HepG2 (cell line): Measurements from ENCODE around the gene DHRS4L2. TPM values are rescaled to one million over a fixed set of nuclear protein-coding genes. Genes with fewer than 3 reads are reported as not detected.

ENCODE experiments used
- AHDC1 ChIP-seq: sonication (generic); formaldehyde crosslinking; IDR thresholded peaks from 2 replicates; pipeline ENCODE4 v1.5.1; 2020; ENCODE audit warnings: mild to moderate bottlenecking, missing genetic modification reagents, borderline replicate concordance
- BCL3 ChIP-seq: sonication (generic); formaldehyde crosslinking; IDR thresholded peaks from 2 replicates; pipeline ENCODE4 v1.5.1; 2020; ENCODE audit warnings: mild to moderate bottlenecking, missing genetic modification reagents, moderate library complexity
- BORCS8-MEF2B ChIP-seq: sonication (generic); formaldehyde crosslinking; IDR thresholded peaks from 2 replicates; pipeline ENCODE4 v1.8.0; 2022; ENCODE audit warnings: mild to moderate bottlenecking, missing genetic modification reagents
- ELK4 ChIP-seq: sonication (generic); formaldehyde crosslinking; IDR thresholded peaks from 2 replicates; pipeline ENCODE4 v1.9.0; 2021; ENCODE audit warnings: missing genetic modification reagents, borderline replicate concordance
- FOXK2 ChIP-seq: fragments of 450-650 bp; IDR thresholded peaks from 2 replicates; pipeline ENCODE4 v1.6.1; 2016
- HNF1A ChIP-seq, 2 experiments: sonication (generic) in 1 of 2; formaldehyde crosslinking in 1 of 2; IDR thresholded peaks; 2 replicates each; pipeline versions ENCODE4 v1.4.0 to v1.6.1; 2016 to 2020; ENCODE audit warnings: borderline replicate concordance in 1 of 2, low read depth in 1 of 2, mild to moderate bottlenecking in 1 of 2, missing genetic modification reagents in 1 of 2
- PHF21A ChIP-seq: sonication (generic); formaldehyde crosslinking; IDR thresholded peaks from 2 replicates; pipeline ENCODE4 v1.5.0; 2020; ENCODE audit warnings: mild to moderate bottlenecking, missing genetic modification reagents
- ZNF276 ChIP-seq: sonication (generic); formaldehyde crosslinking; IDR thresholded peaks from 2 replicates; pipeline ENCODE4 v1.4.0; 2020; ENCODE audit warnings: mild to moderate bottlenecking, low read depth, missing genetic modification reagents
- ZNF557 ChIP-seq: sonication (generic); formaldehyde crosslinking; IDR thresholded peaks from 2 replicates; pipeline ENCODE4 v1.4.0; 2020; ENCODE audit warnings: missing genetic modification reagents
- ZNF639 ChIP-seq: conservative IDR thresholded peaks from 2 replicates; pipeline ENCODE4 v1.6.1; 2018; ENCODE audit warnings: missing genetic modification reagents
- ZNF652 ChIP-seq: IDR thresholded peaks from 2 replicates; pipeline ENCODE4 v1.6.1; 2016; ENCODE audit warnings: low read depth, borderline replicate concordance
- polyA plus RNA-seq, 8 experiments: library from polyadenylated mRNA; depleted of rRNA in 3 of 8; stranded (reverse) in 7 of 8; unstranded in 1 of 8; fragments of >200 nt; fragmentation: Illumina TruSeq in 4 of 8; extraction: Trizol in 4 of 8; gene quantifications; 2 replicates each; pipeline versions ENCODE4 v1.2.1 to v1.2.3, GENCODE V29; 2011 to 2016; ENCODE audit warnings: low read depth in 4 of 8, missing spikeins in 1 of 8, mixed read lengths in 1 of 8; ENCODE audit not compliant: insufficient read depth in 1 of 8
- total RNA-seq, 5 experiments: library from RNA; depleted of rRNA; stranded (reverse); fragments of >200 nt; fragmentation: Illumina TruSeq; extraction: Trizol; gene quantifications; 2 replicates each; pipeline ENCODE4 v1.2.3, GENCODE V29; 2016; ENCODE audit warnings: low read depth in 1 of 5

DHRS4L2 gene
- total and polyA plus RNA-seq, 2 of the 13 experiments (the other 11 are each of a cell fraction or from before 2014, with no cell fraction given): 24.7 to 38.2 TPM

- TF ChIP-seq BCL3 (CRISPR knock-in tag) (no peak), HNF1A (IDR thresholded peaks at IDR 0.05; ENCODE audit: low read depth) (no peak), HNF1A (CRISPR knock-in tag; IDR thresholded peaks at IDR 0.05; ENCODE audit: borderline replicate concordance) (no peak), FOXK2 (no peak), AHDC1 (CRISPR knock-in tag) (no peak), ZNF639 (CRISPR knock-in tag) (no peak), PHF21A (no peak), ZNF652 (CRISPR knock-in tag) (no peak; the same call in 1 of the 2 replicates), ELK4 (CRISPR knock-in tag) (no peak), BORCS8-MEF2B (CRISPR knock-in tag) (no peak), ZNF276 (CRISPR knock-in tag) (no peak), ZNF557 (CRISPR knock-in tag) (no peak)
These were observed 44.1 kb downstream of the DHRS4L2 start (continued) for GRCh38 chr14:24032727-24033418.
